ENCODE data around the gene RIMS4.

GRCh38 chr20:44728801-44729443, 81.4 kb downstream of the RIMS4 start:
- TF ChIP-seq CTCF (IDR thresholded peaks at IDR 0.05; ENCODE audit: insufficient read depth, low read length), result no peak
- no peak for TF ChIP-seq POLR2AphosphoS5 (IDR thresholded peaks at IDR 0.05; ENCODE audit: low read depth)
- TF ChIP-seq GABPA (IDR thresholded peaks at IDR 0.05; ENCODE audit: low read depth), result no peak

Measured in HL-60 (cell line).